Esophagus muscularis mucosa (tissue), 4 donors: Measurements from ENCODE around the gene CFAP99.

ENCODE experiments used
- CTCF ChIP-seq, 3 experiments: fragments of 200-600 bp in 2 of 3; fragments of 450-650 bp in 1 of 3; sonication (generic) in 2 of 3; IDR thresholded peaks; one replicate each; pipeline ENCODE4 v1.5.1; 2017 to 2019; ENCODE audit warnings: antibody characterized with exemption in 3 of 3, mild to moderate bottlenecking in 2 of 3, moderate library complexity in 1 of 3
- EP300 ChIP-seq: sonication (generic); formaldehyde crosslinking; IDR thresholded peaks from one replicate; pipeline ENCODE4 v1.6.1; 2017; ENCODE audit warnings: antibody characterized with exemption
- POLR2A ChIP-seq: fragments of 450-650 bp; IDR thresholded peaks from one replicate; pipeline ENCODE4 v1.6.1; 2017; ENCODE audit warnings: antibody characterized with exemption, moderate library complexity, mild to moderate bottlenecking, low read depth
- POLR2AphosphoS5 ChIP-seq, 2 donors: sonication (generic); formaldehyde crosslinking; IDR thresholded peaks; one replicate each; pipeline ENCODE4 v1.6.1; 2017; ENCODE audit warnings: antibody characterized with exemption in 2 of 2

- TF ChIP-seq CTCF (IDR thresholded peaks at IDR 0.05) (no peak), POLR2A (no peak), POLR2AphosphoS5 (IDR thresholded peaks at IDR 0.05) (no peak), EP300 (no peak)
Observed at GRCh38 chr4:2443956-2444740, 25.4 kb downstream of the CFAP99 start.
